Liver (tissue), 9 donors: ENCODE data around the gene XXYLT1. TPM values are rescaled to one million over a fixed set of nuclear protein-coding genes. Genes with fewer than 3 reads are reported as not detected.

ENCODE experiments used
- DNase-seq: peaks from one replicate; pipeline ENCODE4 v3.0.0-alpha.2; 2017; ENCODE audit warnings: low spot score
- H3K27ac ChIP-seq, 2 donors: one replicate each; pipeline ENCODE4 v1.7.0; 2013; ENCODE audit warnings: inconsistent platforms in 2 of 2, low read length in 2 of 2, control low read depth in 1 of 2, low read depth in 1 of 2, mild to moderate bottlenecking in 1 of 2
- H3K27me3 ChIP-seq, 4 donors: one replicate each; pipeline versions ENCODE4 v1.6.1 to v1.7.0; 2013; ENCODE audit warnings: low read length in 3 of 4, inconsistent platforms in 1 of 4, mild to moderate bottlenecking in 1 of 4, moderate library complexity in 1 of 4; ENCODE audit not compliant: control insufficient read depth in 4 of 4, insufficient read depth in 4 of 4
- H3K36me3 ChIP-seq, 4 donors: one replicate each; pipeline versions ENCODE4 v1.6.1 to v1.7.0; 2013; ENCODE audit warnings: low read length in 3 of 4, mild to moderate bottlenecking in 3 of 4, low read depth in 1 of 4, moderate library complexity in 1 of 4; ENCODE audit not compliant: control insufficient read depth in 4 of 4, insufficient read depth in 3 of 4
- H3K4me1 ChIP-seq, 4 donors: one replicate each; pipeline versions ENCODE4 v1.6.1 to v1.7.0; 2013; ENCODE audit warnings: low read length in 3 of 4, mild to moderate bottlenecking in 3 of 4, moderate library complexity in 1 of 4; ENCODE audit not compliant: control insufficient read depth in 4 of 4, insufficient read depth in 4 of 4
- H3K4me3 ChIP-seq, 3 donors: one replicate each; pipeline versions ENCODE4 v1.6.1 to v1.7.0; 2013; ENCODE audit warnings: low read length in 3 of 3, control low read depth in 1 of 3, low read depth in 1 of 3, mild to moderate bottlenecking in 1 of 3
- H3K9ac ChIP-seq, 2 donors: one replicate each; pipeline ENCODE4 v1.7.0; 2013; ENCODE audit warnings: low read length in 2 of 2, mild to moderate bottlenecking in 2 of 2, moderate library complexity in 2 of 2, control low read depth in 1 of 2, low read depth in 1 of 2
- H3K9me3 ChIP-seq, 4 donors: one replicate each; pipeline versions ENCODE4 v1.6.1 to v1.7.0; 2013; ENCODE audit warnings: low read length in 3 of 4; ENCODE audit not compliant: control insufficient read depth in 4 of 4
- CTCF ChIP-seq: fragments of 150-350 bp; IDR thresholded peaks from 2 replicates; pipeline ENCODE4 v1.5.1; 2017; ENCODE audit warnings: improper control_type of control experiment, low read depth, low read length; ENCODE audit not compliant: missing input control
- EGR1 ChIP-seq, 2 donors: IDR thresholded peaks; 2 replicates each; pipeline ENCODE4 v1.6.1; 2016 to 2018; ENCODE audit warnings: antibody characterized with exemption in 2 of 2, low read depth in 2 of 2
- FOXA1 ChIP-seq: IDR thresholded peaks from 2 replicates; pipeline ENCODE4 v1.6.1; 2016; ENCODE audit warnings: antibody characterized with exemption
- FOXA2 ChIP-seq: IDR thresholded peaks from 2 replicates; pipeline ENCODE4 v1.6.1; 2016; ENCODE audit warnings: antibody characterized with exemption
- GABPA ChIP-seq, 2 donors: IDR thresholded peaks in 1 of 2; conservative IDR thresholded peaks in 1 of 2; 2 replicates each; pipeline ENCODE4 v1.6.1; 2016; ENCODE audit warnings: antibody characterized with exemption in 2 of 2, mild to moderate bottlenecking in 1 of 2, moderate library complexity in 1 of 2
- HNF4A ChIP-seq, 2 donors: conservative IDR thresholded peaks; 2 replicates each; pipeline ENCODE4 v1.6.1; 2016; ENCODE audit warnings: antibody characterized with exemption in 2 of 2, mild to moderate bottlenecking in 2 of 2
- HNF4G ChIP-seq: IDR thresholded peaks from 2 replicates; pipeline ENCODE4 v1.6.1; 2016; ENCODE audit warnings: antibody characterized with exemption
- JUND ChIP-seq, 2 donors: IDR thresholded peaks; 2 replicates each; pipeline ENCODE4 v1.6.1; 2016; ENCODE audit warnings: antibody characterized with exemption in 2 of 2
- MAX ChIP-seq: IDR thresholded peaks from 2 replicates; pipeline ENCODE4 v1.6.1; 2016; ENCODE audit warnings: antibody characterized with exemption
- NR2F2 ChIP-seq: IDR thresholded peaks from 2 replicates; pipeline ENCODE4 v1.6.1; 2016; ENCODE audit warnings: antibody characterized with exemption
- RAD21 ChIP-seq, 2 donors: IDR thresholded peaks; 2 replicates each; pipeline ENCODE4 v1.6.1; 2016; ENCODE audit warnings: antibody characterized with exemption in 2 of 2, mild to moderate bottlenecking in 2 of 2
- REST ChIP-seq: IDR thresholded peaks from 2 replicates; pipeline ENCODE4 v1.6.1; 2016; ENCODE audit warnings: antibody characterized with exemption, mild to moderate bottlenecking
- RXRA ChIP-seq, 2 donors: IDR thresholded peaks; 2 replicates each; pipeline ENCODE4 v1.6.1; 2017 to 2018; ENCODE audit warnings: antibody characterized with exemption in 2 of 2, mild to moderate bottlenecking in 1 of 2
- SP1 ChIP-seq: IDR thresholded peaks from 2 replicates; pipeline ENCODE4 v1.6.1; 2018; ENCODE audit warnings: antibody characterized with exemption, mild to moderate bottlenecking
- YY1 ChIP-seq: IDR thresholded peaks from 2 replicates; pipeline ENCODE4 v1.6.1; 2016; ENCODE audit warnings: antibody characterized with exemption, mild to moderate bottlenecking
- ZBTB33 ChIP-seq: IDR thresholded peaks from 2 replicates; pipeline ENCODE4 v1.6.1; 2016; ENCODE audit warnings: antibody characterized with exemption
- WGBS: extraction: QIAGEN DNeasy Blood & Tissue Kit; methylation state at CpG from one replicate; pipeline ENCODE4 v1.1.7; 2013; 5-methylcytosine and 5-hydroxymethylcytosine counted together
- polyA plus RNA-seq, 2 donors: library from polyadenylated mRNA; stranded (reverse) in 1 of 2; unstranded in 1 of 2; fragments of 200-250 nt in 1 of 2; fragments of >200 nt in 1 of 2; fragmentation: Nextera tagmentation in 1 of 2; extraction: Ambion mirVana in 1 of 2; gene quantifications; one replicate each; pipeline versions ENCODE4 v1.2.1 to v1.2.3, GENCODE V29; 2013 to 2015
- total RNA-seq, 2 donors: library from RNA; depleted of rRNA; stranded (reverse); fragments of >200 nt; gene quantifications; one replicate each; pipeline ENCODE4 v1.2.3, GENCODE V29; 2014
- donor health status: healthy.
- donor health status: healthy.
- donor health status: healthy.
- donor health status: healthy.
- donor health status: healthy.

XXYLT1 gene
- total and polyA plus RNA-seq, 4 donors: 0.93 to 7.6 (median 2.8) TPM

- H3K27ac ChIP-seq: no peak overlapping the region
- H3K36me3 ChIP-seq: no peaks in the 10 kb centered on the region
- TF ChIP-seq YY1: no peak
- H3K9me3 ChIP-seq: no peaks in the 10 kb centered on the region
- H3K9ac ChIP-seq: no peak overlapping the region
- no peak overlapping the region for H3K4me3 ChIP-seq
- 88% methylated on average over 9 of the region's 9 CpGs for WGBS
- DNase-seq: no peak
- peaks cover 0 to 9% (median 2%) of the 10 kb centered on the region in 4 donors for H3K4me1 ChIP-seq
- no peaks in the 10 kb centered on the region for H3K27me3 ChIP-seq
Observed at GRCh38 chr3:195208183-195208582, 62.8 kb downstream of the XXYLT1 start.

GRCh38 chr3:195207731-195208130 lies 63.2 kb downstream of the XXYLT1 start:
- TF ChIP-seq NR2F2: no peak
- no peak for TF ChIP-seq YY1
- TF ChIP-seq FOXA1: no peak
- no peak for TF ChIP-seq CTCF
- no peak for TF ChIP-seq HNF4A (conservative IDR thresholded peaks at IDR 0.05)
- no peak for TF ChIP-seq SP1
- DNase-seq: no peak
- no peaks in the 10 kb centered on the region for H3K9me3 ChIP-seq
- H3K27ac ChIP-seq: no peak overlapping the region
- no peaks in the 10 kb centered on the region for H3K36me3 ChIP-seq
- H3K4me1 ChIP-seq: peaks cover 0 to 9% (median 2%) of the 10 kb centered on the region in 4 donors
- no peaks in the 10 kb centered on the region for H3K27me3 ChIP-seq
- 84% methylated on average over 3 of the region's 3 CpGs for WGBS
- H3K9ac ChIP-seq: no peak overlapping the region
- H3K4me3 ChIP-seq: no peak overlapping the region

- no peak overlapping the region for H3K4me3 ChIP-seq
- H3K27me3 ChIP-seq: no peaks in the 10 kb centered on the region
- H3K4me1 ChIP-seq: peaks cover 0 to 9% (median 2%) of the 10 kb centered on the region in 4 donors
- H3K9ac ChIP-seq: no peak overlapping the region
- H3K36me3 ChIP-seq: no peaks in the 10 kb centered on the region
- no peak overlapping the region for H3K27ac ChIP-seq
- H3K9me3 ChIP-seq: no peaks in the 10 kb centered on the region
- 96% methylated on average over 9 of the region's 9 CpGs for WGBS
- DNase-seq: no peak
- TF ChIP-seq RXRA (IDR thresholded peaks at IDR 0.05) (no peak), YY1 (no peak), JUND (IDR thresholded peaks at IDR 0.05) (no peak), MAX (no peak), HNF4A (conservative IDR thresholded peaks at IDR 0.05) (no peak), FOXA2 (no peak), RAD21 (IDR thresholded peaks at IDR 0.05) (no peak), ZBTB33 (no peak), SP1 (no peak), GABPA (IDR thresholded peaks at IDR 0.05 in 1 of 2, conservative IDR thresholded peaks at IDR 0.05 in 1 of 2) (no peak), EGR1 (IDR thresholded peaks at IDR 0.05; ENCODE audit: low read depth in 2 of 2) (no peak), HNF4G (no peak), REST (no peak)
Observed at GRCh38 chr3:195207056-195207455, 63.9 kb downstream of the XXYLT1 start.
